HepG2 (cell line): ENCODE data around the gene FHIT. TPM values are rescaled to one million over a fixed set of nuclear protein-coding genes. Genes with fewer than 3 reads are reported as not detected.

Experiments used
- ATAC-seq: fragments of 200-7000 bp; cut with Tn5 transposase; 3 replicates; pipeline ENCODE4 v1.9.1; 2020; ENCODE audit warnings: mild to moderate bottlenecking, moderate library complexity
- BruUV-seq: library from RNA; stranded (reverse); fragments of 400-500 nt; replicated peaks from 2 replicates; lab custom pipeline; 2021; lab: Mats Ljungman, UMichigan
- CTCF ChIA-PET: fragments of 300-600 bp; formaldehyde crosslinking; extraction: SDS; loops from one replicate; lab custom pipeline; 2021; ENCODE audit warnings: low total read pairs, inconsistent platforms, low intra/inter-chr PET ratio; lab: Yijun Ruan, JAX
- POLR2A ChIA-PET: fragments of 350-600 bp; sonication (Branson Sonifier 250); formaldehyde crosslinking; loops from one replicate; lab custom pipeline; 2020; ENCODE audit warnings: antibody characterized with exemption, inconsistent platforms; lab: Yijun Ruan, JAX
- DNase-seq: peaks from one replicate; pipeline ENCODE4 v3.0.0-alpha.2; 2015; ENCODE audit warnings: low spot score
- FAIRE-seq: peaks from 3 replicates; lab custom pipeline; 2011; peaks lifted over from hg19 to GRCh38; lab: Jason Lieb, UNC
- H2AFZ ChIP-seq: one replicate; pipeline ENCODE4 v1.6.1; 2011; ENCODE audit warnings: low read length, inconsistent platforms
- H3K27ac ChIP-seq: fragments of 300-600 bp; 3 replicates; pipeline ENCODE4 v1.8.0; 2011; ENCODE audit warnings: mixed run types, mild to moderate bottlenecking, mixed read lengths, low read length, inconsistent platforms; ENCODE audit not compliant: insufficient read depth; ENCODE audit errors: extremely low read length
- H3K27me3 ChIP-seq, 2 experiments: fragments of 200-600 bp in 1 of 2; 2 replicates in 1 of 2; 3 replicates in 1 of 2; pipeline versions ENCODE4 v1.6.0 to v1.8.0; 2011; ENCODE audit warnings: low read length in 2 of 2, mild to moderate bottlenecking in 2 of 2, moderate library complexity in 2 of 2, inconsistent platforms in 1 of 2; ENCODE audit not compliant: insufficient read depth in 2 of 2, control insufficient read depth in 1 of 2
- H3K36me3 ChIP-seq, 2 experiments: fragments of 200-600 bp in 1 of 2; replicated peaks in 1 of 2; 2 replicates in 1 of 2; 3 replicates in 1 of 2; pipeline versions ENCODE4 v1.5.1 to v1.8.0; 2011; ENCODE audit warnings: low read length in 2 of 2, inconsistent platforms in 1 of 2; ENCODE audit not compliant: insufficient read depth in 2 of 2, control insufficient read depth in 1 of 2
- H3K4me1 ChIP-seq: 2 replicates; pipeline ENCODE4 v1.5.1; 2012; ENCODE audit warnings: low read length, inconsistent platforms; ENCODE audit not compliant: insufficient read depth
- H3K4me2 ChIP-seq: 2 replicates; pipeline ENCODE4 v1.6.0; 2011; ENCODE audit warnings: low read depth, low read length, inconsistent platforms
- H3K4me3 ChIP-seq, 3 experiments: fragments of 200-600 bp in 1 of 3; sonication (generic), shearing (Covaris generic) in 1 of 3; replicated peaks in 1 of 3; 2 replicates each; pipeline ENCODE4 v1.5.1; 2011 to 2016; ENCODE audit warnings: low read length in 3 of 3, inconsistent platforms in 2 of 3, low read depth in 2 of 3, mild to moderate bottlenecking in 2 of 3, control low read depth in 1 of 3, mixed read lengths in 1 of 3; ENCODE audit not compliant: insufficient read depth in 1 of 3
- H3K79me2 ChIP-seq: one replicate; pipeline ENCODE4 v1.6.1; 2011; ENCODE audit warnings: low read length, inconsistent platforms; ENCODE audit not compliant: insufficient read depth
- H3K9ac ChIP-seq: 2 replicates; pipeline ENCODE4 v1.6.0; 2011; ENCODE audit warnings: mild to moderate bottlenecking, low read depth, low read length, inconsistent platforms; ENCODE audit not compliant: insufficient read depth
- H3K9me3 ChIP-seq: 2 replicates; pipeline ENCODE4 v1.5.1; 2012; ENCODE audit warnings: mild to moderate bottlenecking, low read length
- H4K20me1 ChIP-seq: 2 replicates; pipeline ENCODE4 v1.6.0; 2011; ENCODE audit warnings: inconsistent platforms, mild to moderate bottlenecking, low read length, moderate library complexity; ENCODE audit not compliant: insufficient read depth
- AHR ChIP-seq: IDR thresholded peaks from 2 replicates; pipeline ENCODE4 v1.6.1; 2018; ENCODE audit warnings: missing genetic modification reagents, missing compliant biosample characterization
- CHD4 ChIP-seq: fragments of 200-600 bp; sonication (generic); IDR thresholded peaks from 2 replicates; pipeline ENCODE4 v1.7.0; 2017; ENCODE audit warnings: mild to moderate bottlenecking, low read length, borderline replicate concordance
- GPN1 ChIP-seq: sonication (generic); formaldehyde crosslinking; IDR thresholded peaks from 2 replicates; pipeline ENCODE4 v1.5.1; 2020; ENCODE audit warnings: missing genetic modification reagents, borderline replicate concordance
- HMGA1 ChIP-seq: sonication (generic); formaldehyde crosslinking; conservative IDR thresholded peaks from 2 replicates; pipeline ENCODE4 v1.4.0; 2020; ENCODE audit warnings: missing genetic modification reagents
- RAD51 ChIP-seq: fragments of 450-650 bp; IDR thresholded peaks from 2 replicates; pipeline ENCODE4 v1.6.1; 2016; ENCODE audit warnings: borderline replicate concordance
- SOX13 ChIP-seq, 3 experiments: fragments of 450-650 bp in 1 of 3; sonication (generic) in 1 of 3; formaldehyde crosslinking in 1 of 3; IDR thresholded peaks in 2 of 3; conservative IDR thresholded peaks in 1 of 3; 2 replicates each; pipeline versions ENCODE4 v1.5.0 to v1.6.1; 2016 to 2020; ENCODE audit warnings: antibody characterized with exemption in 1 of 3, mild to moderate bottlenecking in 1 of 3, missing compliant biosample characterization in 1 of 3, missing genetic modification reagents in 1 of 3, moderate library complexity in 1 of 3
- TCF7 ChIP-seq: sonication (generic); IDR thresholded peaks from 2 replicates; pipeline ENCODE4 v1.6.1; 2016; ENCODE audit warnings: antibody characterized with exemption, low read depth
- ZFP36L1 ChIP-seq: sonication (generic); formaldehyde crosslinking; IDR thresholded peaks from 2 replicates; pipeline ENCODE4 v1.8.0; 2022; ENCODE audit warnings: mild to moderate bottlenecking, missing genetic modification reagents, moderate library complexity
- ZFP82 ChIP-seq: sonication (generic); formaldehyde crosslinking; IDR thresholded peaks from 2 replicates; pipeline ENCODE4 v1.5.1; 2020; ENCODE audit warnings: mild to moderate bottlenecking, missing genetic modification reagents, borderline replicate concordance
- ZNF468 ChIP-seq: sonication (generic); formaldehyde crosslinking; IDR thresholded peaks from 2 replicates; pipeline ENCODE4 v1.8.0; 2022; ENCODE audit warnings: mild to moderate bottlenecking, moderate library complexity, missing genetic modification reagents
- ZNF572 ChIP-seq: sonication (generic); formaldehyde crosslinking; IDR thresholded peaks from 2 replicates; pipeline ENCODE4 v1.5.1; 2020; ENCODE audit warnings: mild to moderate bottlenecking, missing genetic modification reagents
- ZNF576 ChIP-seq: sonication (generic); formaldehyde crosslinking; IDR thresholded peaks from 2 replicates; pipeline ENCODE4 v1.4.0; 2020; ENCODE audit warnings: mild to moderate bottlenecking, missing genetic modification reagents
- ZNF773 ChIP-seq: sonication (generic); formaldehyde crosslinking; IDR thresholded peaks from 2 replicates; pipeline ENCODE4 v1.4.0; 2020; ENCODE audit warnings: missing genetic modification reagents, borderline replicate concordance
- WGBS: methylation state at CpG from one replicate; pipeline ENCODE4 v1.1.6; 2017; ENCODE audit warnings: low lambda C conversion rate; 5-methylcytosine and 5-hydroxymethylcytosine counted together
- in situ Hi-C: cut with HindIII; loops from 2 replicates; pipeline ENCODE4 v1.10.0; 2017; ENCODE audit warnings: low pct_unique_long_range_greater_than_20kb; ENCODE audit not compliant: extremely low pct_ligation_motif_present
- intact Hi-C: fragments of 100-400 bp; cut with micrococcal nuclease; formaldehyde crosslinking; loops from one replicate; pipeline ENCODE4 v1.10.0; 2022; ENCODE audit not compliant: unreplicated experiment
- polyA plus RNA-seq, 8 experiments: library from polyadenylated mRNA; depleted of rRNA in 3 of 8; stranded (reverse) in 7 of 8; unstranded in 1 of 8; fragments of >200 nt; fragmentation: Illumina TruSeq in 4 of 8; extraction: Trizol in 4 of 8; gene quantifications; 2 replicates each; pipeline versions ENCODE4 v1.2.1 to v1.2.3, GENCODE V29; 2011 to 2016; ENCODE audit warnings: low read depth in 4 of 8, missing spikeins in 1 of 8, mixed read lengths in 1 of 8; ENCODE audit not compliant: insufficient read depth in 1 of 8
- total RNA-seq, 5 experiments: library from RNA; depleted of rRNA; stranded (reverse); fragments of >200 nt; fragmentation: Illumina TruSeq; extraction: Trizol; gene quantifications; 2 replicates each; pipeline ENCODE4 v1.2.3, GENCODE V29; 2016; ENCODE audit warnings: low read depth in 1 of 5
- TF ChIP-seq, protein P1 (sequence below): sonication (generic); formaldehyde crosslinking; IDR thresholded peaks from 2 replicates; pipeline ENCODE4 v1.8.0; 2022; ENCODE audit warnings: mild to moderate bottlenecking, missing genetic modification reagents, borderline replicate concordance

Gene FHIT
- total and polyA plus RNA-seq, 2 of the 13 experiments (the other 11 are each of a cell fraction or from before 2014, with no cell fraction given), result 4.0 to 4.6 TPM

GRCh38 chr3:60932643-60933042, 318.6 kb downstream of the FHIT start:
- no peaks in the 10 kb centered on the region for H3K4me1 ChIP-seq
- H3K79me2 ChIP-seq, result no peaks in the 10 kb centered on the region
- DNase-seq (no peak), ATAC-seq (no peak), FAIRE-seq (no peak)
- TF ChIP-seq ZNF468 (CRISPR knock-in tag) (no peak), SOX13 (IDR thresholded peaks at IDR 0.05) (no peak), SOX13 (CRISPR knock-in tag; conservative IDR thresholded peaks at IDR 0.05 in 1 of 2, IDR thresholded peaks at IDR 0.05 in 1 of 2) (no peak)
- no peak overlapping the region for H3K27ac ChIP-seq
- in situ Hi-C loops, result no loop called here
- intact Hi-C loops, result no loop called here
- WGBS, result 17% methylated on average over 1 of the region's 1 CpG
- no peaks in the 10 kb centered on the region for H4K20me1 ChIP-seq
- ChIA-PET CTCF (no interaction called here), POLR2A (no interaction called here)
- H2AFZ ChIP-seq, result no peak overlapping the region
- H3K27me3 ChIP-seq, result no peaks in the 10 kb centered on the region
- no peak overlapping the region for H3K4me2 ChIP-seq
- no peak overlapping the region for H3K9ac ChIP-seq
- no peak overlapping the region for H3K4me3 ChIP-seq
- no peaks in the 10 kb centered on the region for H3K9me3 ChIP-seq
- no peaks in the 10 kb centered on the region for H3K36me3 ChIP-seq
- BruUV-seq, result no TSS peak

DNA sequence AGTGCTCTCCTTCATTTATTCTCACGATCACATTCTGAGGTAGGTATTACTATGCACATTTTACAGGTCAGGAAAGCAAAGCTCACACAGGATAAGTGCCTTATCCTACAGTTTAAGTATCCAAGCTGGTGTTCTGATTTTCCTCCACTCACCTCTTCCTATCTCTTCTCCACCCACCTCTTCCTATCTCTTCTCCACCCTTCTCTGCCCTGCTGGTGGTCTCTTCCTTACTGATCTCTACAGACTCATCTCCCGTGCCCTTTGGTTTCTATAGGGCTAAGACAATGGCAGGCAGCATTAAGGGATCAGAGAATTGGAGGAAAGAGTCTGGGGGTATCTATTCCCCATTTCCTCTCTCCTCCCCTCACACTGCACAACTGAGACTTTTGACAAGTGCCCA, 319.1 kb downstream of the FHIT start:
- DNase-seq (no peak), ATAC-seq (no peak), FAIRE-seq (no peak)
- H2AFZ ChIP-seq, result no peak overlapping the region
- no peak overlapping the region for H3K9ac ChIP-seq
- H3K27ac ChIP-seq, result no peak overlapping the region
- H3K4me1 ChIP-seq, result no peaks in the 10 kb centered on the region
- no peaks in the 10 kb centered on the region for H3K79me2 ChIP-seq
- no peak overlapping the region for H3K4me2 ChIP-seq
- WGBS, result 72% methylated on average over 2 of the region's 2 CpGs
- no peaks in the 10 kb centered on the region for H3K27me3 ChIP-seq
- H3K36me3 ChIP-seq, result no peaks in the 10 kb centered on the region
- ChIA-PET CTCF (no interaction called here), POLR2A (no interaction called here)
- intact Hi-C loops, result no loop called here
- H3K9me3 ChIP-seq, result no peaks in the 10 kb centered on the region
- no peaks in the 10 kb centered on the region for H4K20me1 ChIP-seq
- BruUV-seq, result no TSS peak
- TF ChIP-seq ZFP82 (CRISPR knock-in tag) (no peak), HMGA1 (CRISPR knock-in tag) (no peak), ZNF773 (CRISPR knock-in tag) (no peak), ZNF576 (CRISPR knock-in tag) (no peak), GPN1 (CRISPR knock-in tag) (no peak), ZFP36L1 (CRISPR knock-in tag) (no peak), CHD4 (no peak), TCF7 (no peak), ZNF572 (CRISPR knock-in tag) (no peak), RAD51 (no peak), AHR (no peak)
- TF ChIP-seq, protein P1, sequence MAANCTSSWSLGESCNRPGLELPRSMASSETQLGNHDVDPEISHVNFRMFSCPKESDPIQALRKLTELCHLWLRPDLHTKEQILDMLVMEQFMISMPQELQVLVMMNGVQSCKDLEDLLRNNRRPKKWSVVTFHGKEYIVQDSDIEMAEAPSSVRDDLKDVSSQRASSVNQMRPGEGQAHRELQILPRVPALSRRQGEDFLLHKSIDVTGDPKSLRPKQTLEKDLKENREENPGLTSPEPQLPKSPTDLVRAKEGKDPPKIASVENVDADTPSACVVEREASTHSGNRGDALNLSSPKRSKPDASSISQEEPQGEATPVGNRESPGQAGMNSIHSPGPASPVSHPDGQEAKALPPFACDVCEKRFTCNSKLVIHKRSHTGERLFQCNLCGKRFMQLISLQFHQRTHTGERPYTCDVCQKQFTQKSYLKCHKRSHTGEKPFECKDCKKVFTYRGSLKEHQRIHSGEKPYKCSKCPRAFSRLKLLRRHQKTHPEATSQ, result no peak
- TF ChIP-seq, all 625 proteins: peak for 0
- in situ Hi-C loops, result no loop called here
- H3K4me3 ChIP-seq, result no peak overlapping the region
